IMR-90 (cell line): ENCODE results near the gene KLHL42. TPM values are rescaled to one million over a fixed set of nuclear protein-coding genes. Genes with fewer than 3 reads are reported as not detected.

Source experiments
- ATAC-seq: fragments of 200-7000 bp; cut with Tn5 transposase; 2 replicates; pipeline ENCODE4 v1.9.1; 2020; ENCODE audit warnings: low read depth, mild to moderate bottlenecking, moderate library complexity
- BruUV-seq: library from RNA; stranded (reverse); fragments of 400-500 nt; replicated peaks from 2 replicates; lab custom pipeline; 2021; lab: Mats Ljungman, UMichigan
- CTCF ChIA-PET: fragments of 300-600 bp; formaldehyde crosslinking; extraction: SDS; loops from one replicate; lab custom pipeline; 2021; ENCODE audit warnings: antibody characterized with exemption; lab: Yijun Ruan, JAX
- POLR2A ChIA-PET: fragments of 300-600 bp; sonication (Branson Sonifier 250); formaldehyde crosslinking; loops from one replicate; lab custom pipeline; 2022; ENCODE audit warnings: antibody characterized with exemption; ENCODE audit not compliant: unreplicated experiment; lab: Charles Lee
- DNase-seq: peaks from one replicate; pipeline ENCODE4 v3.0.0; 2013
- H2AFZ ChIP-seq: replicated peaks from 2 replicates; pipeline ENCODE3; 2013; ENCODE audit warnings: low read length, mild to moderate bottlenecking; ENCODE audit not compliant: poor library complexity
- H2AK5ac ChIP-seq: 2 replicates; pipeline ENCODE4 v1.6.1; 2013; ENCODE audit warnings: low read depth, low read length, inconsistent platforms
- H2AK9ac ChIP-seq: replicated peaks from 2 replicates; pipeline ENCODE3; 2013; ENCODE audit warnings: mild to moderate bottlenecking, low read depth, low read length, moderate library complexity; ENCODE audit not compliant: poor library complexity
- H2BK120ac ChIP-seq: 2 replicates; pipeline ENCODE4 v1.6.1; 2013; ENCODE audit warnings: low read depth, low read length, inconsistent platforms
- H2BK15ac ChIP-seq: 3 replicates; pipeline ENCODE4 v1.6.1; 2013; ENCODE audit warnings: low read depth, low read length, inconsistent platforms
- H2BK20ac ChIP-seq: 2 replicates; pipeline ENCODE4 v1.6.1; 2013; ENCODE audit warnings: low read depth, mild to moderate bottlenecking, inconsistent platforms, low read length, moderate library complexity
- H2BK5ac ChIP-seq: 2 replicates; pipeline ENCODE4 v1.6.1; 2013; ENCODE audit warnings: mild to moderate bottlenecking, low read depth, low read length, inconsistent platforms; ENCODE audit not compliant: poor library complexity, severe bottlenecking
- H3K14ac ChIP-seq: replicated peaks from 2 replicates; pipeline ENCODE4 v1.6.1; 2013; ENCODE audit warnings: low read depth, low read length, inconsistent platforms
- H3K18ac ChIP-seq: 2 replicates; pipeline ENCODE4 v1.6.1; 2013; ENCODE audit warnings: low read depth, low read length, control low read depth
- H3K23ac ChIP-seq: 2 replicates; pipeline ENCODE4 v1.6.1; 2013; ENCODE audit warnings: low read depth, low read length, inconsistent platforms
- H3K27ac ChIP-seq: 2 replicates; pipeline ENCODE4 v1.5.1; 2013; ENCODE audit warnings: mild to moderate bottlenecking, control low read depth, low read length; ENCODE audit not compliant: insufficient read depth
- H3K27me3 ChIP-seq: 2 replicates; pipeline ENCODE4 v1.6.1; 2013; ENCODE audit warnings: low read length; ENCODE audit not compliant: control insufficient read depth, insufficient read depth
- H3K36me3 ChIP-seq: 2 replicates; pipeline ENCODE4 v1.6.1; 2013; ENCODE audit warnings: low read length, mixed read lengths; ENCODE audit not compliant: control insufficient read depth, insufficient read depth
- H3K4ac ChIP-seq: 2 replicates; pipeline ENCODE4 v1.6.1; 2013; ENCODE audit warnings: low read depth, low read length, inconsistent platforms
- H3K4me1 ChIP-seq: 2 replicates; pipeline ENCODE4 v1.6.1; 2013; ENCODE audit warnings: low read length, mixed read lengths; ENCODE audit not compliant: control insufficient read depth, insufficient read depth
- H3K4me2 ChIP-seq: 2 replicates; pipeline ENCODE4 v1.6.1; 2013; ENCODE audit warnings: low read depth, mild to moderate bottlenecking, control low read depth, low read length, moderate library complexity
- H3K4me3 ChIP-seq: 2 replicates; pipeline ENCODE4 v1.5.1; 2013; ENCODE audit warnings: low read depth, mild to moderate bottlenecking, control low read depth, low read length, moderate library complexity; ENCODE audit not compliant: insufficient read depth
- H3K56ac ChIP-seq: 2 replicates; pipeline ENCODE4 v1.6.1; 2013; ENCODE audit warnings: low read length, inconsistent platforms; ENCODE audit not compliant: insufficient read depth; ENCODE audit errors: extremely low read depth
- H3K79me1 ChIP-seq, 2 experiments: 2 replicates each; pipeline ENCODE4 v1.6.1; 2013; ENCODE audit warnings: low read length in 2 of 2, inconsistent platforms in 1 of 2, low read depth in 1 of 2
- H3K9ac ChIP-seq: 2 replicates; pipeline ENCODE4 v1.6.1; 2013; ENCODE audit warnings: low read depth, low read length, control low read depth
- H3K9me1 ChIP-seq: 2 replicates; pipeline ENCODE4 v1.6.1; 2013; ENCODE audit warnings: low read length, inconsistent platforms; ENCODE audit not compliant: insufficient read depth
- H3K9me3 ChIP-seq: 2 replicates; pipeline ENCODE4 v1.6.1; 2013; ENCODE audit warnings: low read length; ENCODE audit not compliant: control insufficient read depth, insufficient read depth
- H4K20me1 ChIP-seq: 2 replicates; pipeline ENCODE4 v1.6.1; 2013; ENCODE audit warnings: low read length, inconsistent platforms; ENCODE audit not compliant: insufficient read depth
- H4K5ac ChIP-seq: 2 replicates; pipeline ENCODE4 v1.6.1; 2013; ENCODE audit warnings: mild to moderate bottlenecking, low read depth, low read length, control low read depth
- H4K8ac ChIP-seq, 2 experiments: 2 replicates each; pipeline ENCODE4 v1.6.1; 2013; ENCODE audit warnings: low read depth in 2 of 2, low read length in 2 of 2, control low read depth in 1 of 2, inconsistent platforms in 1 of 2
- H4K91ac ChIP-seq: 2 replicates; pipeline ENCODE4 v1.6.1; 2013; ENCODE audit warnings: low read depth, low read length, inconsistent platforms; ENCODE audit not compliant: insufficient read depth
- BHLHE40 ChIP-seq: fragments of 150-350 bp; IDR thresholded peaks from 2 replicates; pipeline ENCODE4 v1.6.1; 2016; ENCODE audit warnings: mild to moderate bottlenecking, low read depth, low read length
- CEBPB ChIP-seq: IDR thresholded peaks from 2 replicates; pipeline ENCODE4 v1.6.1; 2012; ENCODE audit warnings: low read depth, low read length, improper control_type of control experiment
- CHD1 ChIP-seq: IDR thresholded peaks from 2 replicates; pipeline ENCODE4 v1.6.1; 2012; ENCODE audit warnings: low read depth, low read length, improper control_type of control experiment
- FOS ChIP-seq: fragments of 150-350 bp; IDR thresholded peaks from 2 replicates; pipeline ENCODE4 v1.6.1; 2016; ENCODE audit warnings: low read depth, low read length
- MAFK ChIP-seq: IDR thresholded peaks from 2 replicates; pipeline ENCODE4 v1.6.1; 2012; ENCODE audit warnings: low read depth, low read length, improper control_type of control experiment
- NFE2L2 ChIP-seq: fragments of 150-350 bp; IDR thresholded peaks from 2 replicates; pipeline ENCODE4 v1.6.1; 2016; ENCODE audit warnings: low read depth, mild to moderate bottlenecking, low read length
- POLR2A ChIP-seq: IDR thresholded peaks from 2 replicates; pipeline ENCODE4 v1.6.1; 2012; ENCODE audit warnings: mild to moderate bottlenecking, low read depth, low read length
- RAD21 ChIP-seq: IDR thresholded peaks from 2 replicates; pipeline ENCODE4 v1.6.1; 2012; ENCODE audit warnings: low read length, improper control_type of control experiment
- RCOR1 ChIP-seq: IDR thresholded peaks from 2 replicates; pipeline ENCODE4 v1.6.1; 2012; ENCODE audit warnings: mild to moderate bottlenecking, low read length, improper control_type of control experiment; ENCODE audit not compliant: insufficient replicate concordance
- RFX5 ChIP-seq: IDR thresholded peaks from 2 replicates; pipeline ENCODE4 v1.8.0; 2012; ENCODE audit warnings: low read depth, mild to moderate bottlenecking, low read length, moderate library complexity
- SMC3 ChIP-seq: fragments of 150-350 bp; IDR thresholded peaks from 2 replicates; pipeline ENCODE4 v1.6.1; 2016; ENCODE audit warnings: low read depth, mild to moderate bottlenecking, antibody characterized with exemption, low read length, moderate library complexity
- WGBS, 2 experiments: methylation state at CpG; one replicate each; pipeline versions ENCODE4 v1.1.5 to v1.1.7; 2013; ENCODE audit warnings: missing lambda C conversion rate in 2 of 2; ENCODE audit not compliant: insufficient read length in 1 of 2; ENCODE audit errors: extremely low coverage in 2 of 2; 5-methylcytosine and 5-hydroxymethylcytosine counted together
- dilution Hi-C: fragments of 300-500 bp; cut with HindIII; formaldehyde crosslinking; loops from one replicate; pipeline ENCODE4 v1.14.3; 2018; ENCODE audit warnings: low sequenced_read_pairs; ENCODE audit not compliant: unreplicated experiment
- in situ Hi-C: fragments of 300-500 bp; cut with MboI; formaldehyde crosslinking; loops from 3 replicates; pipeline ENCODE4 v1.14.3; 2019; ENCODE audit warnings: low sequenced_read_pairs, inconsistent platforms, mixed read lengths
- intact Hi-C: fragments of 100-400 bp; cut with micrococcal nuclease; formaldehyde crosslinking; loops from 2 replicates; pipeline ENCODE4 v1.10.0; 2022
- polyA plus RNA-seq, 3 experiments: library from polyadenylated mRNA; depleted of rRNA; stranded (reverse); fragments of >200 nt; gene quantifications; 2 replicates each; pipeline ENCODE4 v1.2.3, GENCODE V29; 2012; ENCODE audit warnings: low replicate concordance in 1 of 3
- total RNA-seq: library from RNA; depleted of rRNA; stranded (reverse); fragments of >200 nt; gene quantifications from 2 replicates; pipeline ENCODE4 v1.2.3, GENCODE V29; 2012
- TF ChIP-seq, protein P1 (sequence below): fragments of 150-350 bp; IDR thresholded peaks from 2 replicates; pipeline ENCODE4 v1.6.1; 2017; ENCODE audit warnings: mild to moderate bottlenecking, antibody characterized with exemption, low read length, low read depth
- TF ChIP-seq, protein P2 (sequence below): fragments of 150-350 bp; IDR thresholded peaks from 2 replicates; pipeline ENCODE4 v1.6.1; 2016; ENCODE audit warnings: low read depth, mild to moderate bottlenecking, low read length, moderate library complexity, borderline replicate concordance
- TF ChIP-seq, protein P3 (sequence below): conservative IDR thresholded peaks from 2 replicates; pipeline ENCODE4 v1.5.1; 2012; ENCODE audit warnings: mild to moderate bottlenecking, low read depth, low read length, improper control_type of control experiment

The KLHL42 gene
- total and polyA plus RNA-seq, 2 of the 4 experiments (the other 2 are of a cell fraction): 16.7 to 28.3 TPM

DNA sequence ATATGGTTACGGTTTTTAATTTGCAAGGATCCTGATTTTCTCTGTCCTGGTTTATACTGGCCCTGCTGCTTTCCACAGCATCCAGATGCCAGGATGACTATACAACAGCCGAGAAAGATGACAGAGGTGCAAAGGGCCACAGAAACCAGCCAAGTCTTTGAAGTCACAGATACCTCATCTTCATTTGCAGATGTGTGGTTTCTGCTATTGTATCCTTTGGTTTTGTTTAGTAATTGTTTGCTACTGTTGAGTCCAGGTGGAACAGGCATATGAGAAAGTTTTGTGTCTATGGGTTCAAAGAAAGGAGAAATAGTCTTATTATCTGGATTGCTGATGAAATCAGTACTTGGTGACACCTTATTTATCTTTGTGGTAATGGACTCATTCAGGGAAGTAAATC lies 17.3 kb upstream of the KLHL42 start:
- Histone ChIP-seq H3K23ac (no peak overlapping the region), H3K18ac (no peak overlapping the region), H3K27ac (no peak overlapping the region), H3K56ac (no peak overlapping the region), H4K91ac (no peak overlapping the region), H2BK15ac (no peak overlapping the region), H4K8ac (no peak overlapping the region), H2AFZ (no peak overlapping the region), H3K36me3 (no peaks in the 10 kb centered on the region), H3K4ac (no peak overlapping the region), H3K27me3 (no peaks in the 10 kb centered on the region), H3K9me1 (no peaks in the 10 kb centered on the region), H4K5ac (no peak overlapping the region), H2AK5ac (no peak overlapping the region), H3K9me3 (no peaks in the 10 kb centered on the region), H3K14ac (no peak overlapping the region), H3K79me1 (no peaks in the 10 kb centered on the region), H2BK120ac (no peak overlapping the region), H3K4me3 (no peak overlapping the region), H3K4me2 (no peak overlapping the region), H2BK20ac (no peak overlapping the region), H2BK5ac (no peak overlapping the region), H3K9ac (no peak overlapping the region), H4K20me1 (no peaks in the 10 kb centered on the region), H3K4me1 (no peaks in the 10 kb centered on the region), H2AK9ac (no peak overlapping the region)
- POLR2A ChIA-PET: no interaction called here
- no peak for DNase-seq
- in situ Hi-C loops (no loop called here), dilution Hi-C loops (no loop called here), intact Hi-C loops (no loop called here)
- no TSS peak for BruUV-seq
- CTCF ChIA-PET: no interaction called here
- TF ChIP-seq SMC3 (no peak), FOS (no peak), RFX5 (no peak), NFE2L2 (no peak), POLR2A (no peak), MAFK (no peak), RCOR1 (no peak), BHLHE40 (no peak), RAD21 (no peak), CHD1 (no peak), CEBPB (no peak)
- TF ChIP-seq, protein P1, sequence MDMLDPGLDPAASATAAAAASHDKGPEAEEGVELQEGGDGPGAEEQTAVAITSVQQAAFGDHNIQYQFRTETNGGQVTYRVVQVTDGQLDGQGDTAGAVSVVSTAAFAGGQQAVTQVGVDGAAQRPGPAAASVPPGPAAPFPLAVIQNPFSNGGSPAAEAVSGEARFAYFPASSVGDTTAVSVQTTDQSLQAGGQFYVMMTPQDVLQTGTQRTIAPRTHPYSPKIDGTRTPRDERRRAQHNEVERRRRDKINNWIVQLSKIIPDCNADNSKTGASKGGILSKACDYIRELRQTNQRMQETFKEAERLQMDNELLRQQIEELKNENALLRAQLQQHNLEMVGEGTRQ: no peak
- TF ChIP-seq, protein P2, sequence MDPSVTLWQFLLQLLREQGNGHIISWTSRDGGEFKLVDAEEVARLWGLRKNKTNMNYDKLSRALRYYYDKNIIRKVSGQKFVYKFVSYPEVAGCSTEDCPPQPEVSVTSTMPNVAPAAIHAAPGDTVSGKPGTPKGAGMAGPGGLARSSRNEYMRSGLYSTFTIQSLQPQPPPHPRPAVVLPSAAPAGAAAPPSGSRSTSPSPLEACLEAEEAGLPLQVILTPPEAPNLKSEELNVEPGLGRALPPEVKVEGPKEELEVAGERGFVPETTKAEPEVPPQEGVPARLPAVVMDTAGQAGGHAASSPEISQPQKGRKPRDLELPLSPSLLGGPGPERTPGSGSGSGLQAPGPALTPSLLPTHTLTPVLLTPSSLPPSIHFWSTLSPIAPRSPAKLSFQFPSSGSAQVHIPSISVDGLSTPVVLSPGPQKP: no peak
- TF ChIP-seq, protein P3, sequence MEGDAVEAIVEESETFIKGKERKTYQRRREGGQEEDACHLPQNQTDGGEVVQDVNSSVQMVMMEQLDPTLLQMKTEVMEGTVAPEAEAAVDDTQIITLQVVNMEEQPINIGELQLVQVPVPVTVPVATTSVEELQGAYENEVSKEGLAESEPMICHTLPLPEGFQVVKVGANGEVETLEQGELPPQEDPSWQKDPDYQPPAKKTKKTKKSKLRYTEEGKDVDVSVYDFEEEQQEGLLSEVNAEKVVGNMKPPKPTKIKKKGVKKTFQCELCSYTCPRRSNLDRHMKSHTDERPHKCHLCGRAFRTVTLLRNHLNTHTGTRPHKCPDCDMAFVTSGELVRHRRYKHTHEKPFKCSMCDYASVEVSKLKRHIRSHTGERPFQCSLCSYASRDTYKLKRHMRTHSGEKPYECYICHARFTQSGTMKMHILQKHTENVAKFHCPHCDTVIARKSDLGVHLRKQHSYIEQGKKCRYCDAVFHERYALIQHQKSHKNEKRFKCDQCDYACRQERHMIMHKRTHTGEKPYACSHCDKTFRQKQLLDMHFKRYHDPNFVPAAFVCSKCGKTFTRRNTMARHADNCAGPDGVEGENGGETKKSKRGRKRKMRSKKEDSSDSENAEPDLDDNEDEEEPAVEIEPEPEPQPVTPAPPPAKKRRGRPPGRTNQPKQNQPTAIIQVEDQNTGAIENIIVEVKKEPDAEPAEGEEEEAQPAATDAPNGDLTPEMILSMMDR: no peak
- no peak for ATAC-seq
- no CpG with 5 or more reads among the region's 2 CpGs for WGBS, 2 experiments
